ENCODE data around the gene CREM. TPM values are rescaled to one million over a fixed set of nuclear protein-coding genes. Genes with fewer than 3 reads are reported as not detected.
A peak's percentile ranks its signal among the peaks of the same experiment; 100 is the strongest.

CREM gene
- total RNA-seq, 2 experiments from 2014 or later = 65.7 to 67.0 TPM

GRCh38 chr10:35188954-35189353, 62.3 kb downstream of the CREM start:
- Histone ChIP-seq H3K36me3 (ENCODE audit: insufficient read depth, low read length) (no peaks in the 10 kb centered on the region), H3K27me3 (ENCODE audit: control insufficient read depth in 1 of 2, insufficient read depth in 2 of 2, low read length in 2 of 2) (no peaks in the 10 kb centered on the region), H3K27ac (ENCODE audit: low read depth in 1 of 2, low read length in 2 of 2) (no peak overlapping the region), H3K4me3 (ENCODE audit: low read length) (no peak overlapping the region), H3K4me1 (ENCODE audit: insufficient read depth, low read length) (peaks cover 2% of the 10 kb centered on the region), H3K9me3 (ENCODE audit: control insufficient read depth in 1 of 2, insufficient read depth in 1 of 2, low read length in 2 of 2) (no peaks in the 10 kb centered on the region)
- no peak for DNase-seq
- Mint-ChIP-seq H3K4me1 (ENCODE audit: low read depth) (peaks cover 5% of the 10 kb centered on the region), H3K36me3 (ENCODE audit: low read depth) (no peaks in the 10 kb centered on the region), H3K27me3 (no peaks in the 10 kb centered on the region), H3K4me3 (no peak overlapping the region), H3K27ac (no peak overlapping the region), H3K9me3 (no peaks in the 10 kb centered on the region)
- no peak for ATAC-seq (ENCODE audit: poor library complexity)
- no peak for TF ChIP-seq CTCF (IDR thresholded peaks at IDR 0.05)
- intact Hi-C loops (cut with DNase I, micrococcal nuclease) = no loop called here
- POLR2A ChIA-PET = interaction anchor here (1.4 kb wide), 1 partner anchor 62 kb away, joined by 4 read pairs; the partner anchor contains the start of gene CREM
- CTCF ChIA-PET = interaction anchor here (0.9 kb wide), 1 partner anchor 68 kb away, joined by 3 read pairs; no protein-coding TSS in a partner anchor

DNA sequence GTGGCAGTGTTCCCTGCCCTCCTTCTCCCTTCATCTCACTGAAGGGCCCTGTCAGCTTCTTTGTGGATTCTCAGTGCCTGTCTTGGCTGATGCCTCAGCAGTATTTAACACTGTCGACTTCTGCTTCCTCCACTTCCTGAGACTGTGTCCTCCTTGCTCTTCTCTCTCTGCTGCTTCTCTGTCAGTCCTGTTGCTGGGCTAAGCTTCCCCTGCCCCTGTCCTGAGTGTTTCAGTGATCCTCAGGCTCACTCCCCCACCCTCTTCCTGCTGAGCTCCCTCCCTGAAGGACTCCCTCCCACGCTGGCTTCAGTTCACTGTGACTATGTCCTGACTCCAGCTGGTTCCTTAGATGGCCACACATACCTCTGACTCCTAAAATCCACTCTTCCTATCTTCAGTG, 64.9 kb downstream of the CREM start:
- H3K27me3 Mint-ChIP-seq = no peaks in the 10 kb centered on the region
- H3K27ac Mint-ChIP-seq = no peak overlapping the region
- Histone ChIP-seq H3K27me3 (ENCODE audit: control insufficient read depth in 1 of 2, insufficient read depth in 2 of 2, low read length in 2 of 2) (no peaks in the 10 kb centered on the region), H3K4me3 (ENCODE audit: low read length) (no peak overlapping the region), H3K9me3 (ENCODE audit: control insufficient read depth in 1 of 2, insufficient read depth in 1 of 2, low read length in 2 of 2) (no peaks in the 10 kb centered on the region), H3K27ac (ENCODE audit: low read depth in 1 of 2, low read length in 2 of 2) (no peak overlapping the region), H3K4me1 (ENCODE audit: insufficient read depth, low read length) (peaks cover 9% of the 10 kb centered on the region), H3K36me3 (ENCODE audit: insufficient read depth, low read length) (no peaks in the 10 kb centered on the region)
- peaks cover 26% of the 10 kb centered on the region for H3K4me1 Mint-ChIP-seq (ENCODE audit: low read depth)
- POLR2A ChIA-PET = no interaction called here
- H3K9me3 Mint-ChIP-seq = no peaks in the 10 kb centered on the region
- H3K4me3 Mint-ChIP-seq = no peak overlapping the region
- no peak for TF ChIP-seq CTCF (IDR thresholded peaks at IDR 0.05)
- no peak for DNase-seq
- H3K36me3 Mint-ChIP-seq (ENCODE audit: low read depth) = peaks cover 14% of the 10 kb centered on the region
- ATAC-seq (ENCODE audit: poor library complexity) = no peak
- CTCF ChIA-PET = interaction anchor here (2.0 kb wide), 1 partner anchor 64 kb away, joined by 7 read pairs; no protein-coding TSS in a partner anchor
- intact Hi-C loops (cut with DNase I, micrococcal nuclease) = no loop called here

DNA sequence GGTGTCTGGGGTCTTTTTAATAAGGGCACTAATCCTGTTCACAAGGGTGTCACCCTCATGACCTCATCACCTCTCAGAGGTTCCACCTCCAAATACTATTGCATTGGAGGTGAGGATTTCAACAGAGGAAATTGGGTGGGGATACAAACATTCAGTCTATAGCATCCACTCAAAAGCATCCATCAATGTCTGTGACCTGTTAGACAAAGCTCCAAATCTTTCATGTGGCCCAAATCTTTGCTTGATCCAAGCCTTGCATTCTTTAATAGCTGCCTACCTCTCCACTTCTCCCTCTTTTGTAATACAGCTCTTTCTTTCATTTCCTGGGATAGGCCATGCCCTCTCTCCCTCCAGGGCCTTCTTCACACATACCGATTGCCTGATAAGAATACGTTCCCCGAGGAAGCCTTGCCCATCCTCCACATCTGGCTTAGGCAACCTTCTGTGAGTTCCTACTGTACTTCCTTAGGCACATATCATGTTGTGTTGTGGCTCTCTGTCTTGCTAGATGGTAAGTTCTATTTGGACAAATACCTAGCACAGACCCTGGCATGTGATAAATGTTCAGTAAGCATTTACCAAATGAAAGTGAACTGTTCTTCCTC, 66.1 kb downstream of the CREM start:
- Mint-ChIP-seq H3K27me3 (no peaks in the 10 kb centered on the region), H3K9me3 (no peaks in the 10 kb centered on the region), H3K27ac (peak overlapping the region; percentile 42), H3K4me3 (no peak overlapping the region), H3K4me1 (ENCODE audit: low read depth) (peaks cover 26% of the 10 kb centered on the region), H3K36me3 (ENCODE audit: low read depth) (peaks cover 14% of the 10 kb centered on the region)
- Histone ChIP-seq H3K9me3 (ENCODE audit: control insufficient read depth in 1 of 2, insufficient read depth in 1 of 2, low read length in 2 of 2) (no peaks in the 10 kb centered on the region), H3K4me3 (ENCODE audit: low read length) (no peak overlapping the region), H3K27me3 (ENCODE audit: control insufficient read depth in 1 of 2, insufficient read depth in 2 of 2, low read length in 2 of 2) (no peaks in the 10 kb centered on the region), H3K27ac (ENCODE audit: low read depth in 1 of 2, low read length in 2 of 2) (no peak overlapping the region), H3K36me3 (ENCODE audit: insufficient read depth, low read length) (no peaks in the 10 kb centered on the region), H3K4me1 (ENCODE audit: insufficient read depth, low read length) (peaks cover 14% of the 10 kb centered on the region)
- intact Hi-C loops (cut with DNase I, micrococcal nuclease) = no loop called here
- POLR2A ChIA-PET = interaction anchor here (0.6 to 1.3 kb wide), 3 partner anchors 14 to 101 kb away, joined by 3 to 4 read pairs (median 3); partner anchors contain the start of gene CREM
- DNase-seq = no peak
- no peak for ATAC-seq (ENCODE audit: poor library complexity)
- CTCF ChIA-PET = interaction anchor here (2.0 kb wide), 1 partner anchor 65 kb away, joined by 7 read pairs; no protein-coding TSS in a partner anchor
- TF ChIP-seq CTCF (IDR thresholded peaks at IDR 0.05) = no peak
